Vagina (tissue), 2 donors: ENCODE results near the gene GABARAPL2.

ENCODE experiments used
- CTCF ChIP-seq, 3 experiments: fragments of 450-650 bp in 2 of 3; fragments of 200-600 bp in 1 of 3; sonication (generic) in 1 of 3; IDR thresholded peaks; one replicate each; pipeline ENCODE4 v1.5.1; 2017 to 2019; ENCODE audit warnings: antibody characterized with exemption in 3 of 3, mild to moderate bottlenecking in 2 of 3, moderate library complexity in 2 of 3
- POLR2A ChIP-seq, 2 donors: fragments of 450-650 bp; IDR thresholded peaks; one replicate each; pipeline ENCODE4 v1.6.1; 2017; ENCODE audit warnings: antibody characterized with exemption in 2 of 2, mild to moderate bottlenecking in 2 of 2, moderate library complexity in 2 of 2

- no peak for TF ChIP-seq POLR2A (IDR thresholded peaks at IDR 0.05)
- TF ChIP-seq CTCF (IDR thresholded peaks at IDR 0.05) = no peak
These were observed 10.9 kb upstream of the GABARAPL2 start for GRCh38 chr16:75555213-75555706.
